DOHH2 (cell line): ENCODE results near the gene AZI2.

ENCODE experiments used
- H3F3A ChIP-seq: fragments of 200-600 bp; sonication (generic), shearing (Covaris generic); 2 replicates; pipeline ENCODE4 v1.6.0; 2016; ENCODE audit warnings: antibody characterized with exemption, mild to moderate bottlenecking; ENCODE audit not compliant: control insufficient read depth, insufficient read depth
- H3K27ac ChIP-seq: fragments of 200-600 bp; sonication (generic); 2 replicates; pipeline ENCODE4 v1.5.1; 2014; ENCODE audit warnings: low read depth, mild to moderate bottlenecking, low read length, moderate library complexity
- H3K27me3 ChIP-seq: fragments of 200-600 bp; sonication (generic); 2 replicates; pipeline ENCODE4 v1.6.1; 2014; ENCODE audit warnings: mild to moderate bottlenecking, low read length, mixed read lengths; ENCODE audit not compliant: control insufficient read depth
- H3K36me3 ChIP-seq: fragments of 200-600 bp; sonication (generic); 2 replicates; pipeline ENCODE4 v1.6.1; 2014; ENCODE audit warnings: mild to moderate bottlenecking, low read length, moderate library complexity, mixed read lengths; ENCODE audit not compliant: control insufficient read depth
- H3K4me1 ChIP-seq: fragments of 200-600 bp; sonication (generic); 2 replicates; pipeline ENCODE4 v1.6.1; 2014; ENCODE audit warnings: mild to moderate bottlenecking, low read length, mixed read lengths; ENCODE audit not compliant: control insufficient read depth
- H3K4me2 ChIP-seq: fragments of 200-600 bp; sonication (generic); 2 replicates; pipeline ENCODE4 v1.6.0; 2014; ENCODE audit warnings: mild to moderate bottlenecking, low read length, moderate library complexity
- H3K4me3 ChIP-seq: fragments of 200-600 bp; sonication (generic); 2 replicates; pipeline ENCODE4 v1.5.1; 2014; ENCODE audit warnings: mild to moderate bottlenecking, low read length, mixed read lengths
- H3K79me2 ChIP-seq: fragments of 200-600 bp; sonication (generic); 2 replicates; pipeline ENCODE4 v1.6.1; 2014; ENCODE audit warnings: mild to moderate bottlenecking, low read length, mixed read lengths; ENCODE audit not compliant: control insufficient read depth
- H3K9me2 ChIP-seq: fragments of 200-600 bp; sonication (generic); replicated peaks from 2 replicates; pipeline ENCODE4 v1.6.1; 2014; ENCODE audit warnings: mild to moderate bottlenecking, low read length, mixed read lengths; ENCODE audit not compliant: control insufficient read depth
- H3K9me3 ChIP-seq: fragments of 200-600 bp; sonication (generic); 2 replicates; pipeline ENCODE4 v1.6.1; 2014; ENCODE audit warnings: antibody characterized with exemption, low read length, mixed read lengths; ENCODE audit not compliant: control insufficient read depth, insufficient read depth
- H4K20me1 ChIP-seq: fragments of 200-600 bp; sonication (generic); 2 replicates; pipeline ENCODE4 v1.6.0; 2014; ENCODE audit warnings: low read depth, mild to moderate bottlenecking, antibody characterized with exemption, low read length, moderate library complexity; ENCODE audit not compliant: control insufficient read depth, insufficient read depth
- CTCF ChIP-seq: fragments of 200-600 bp; sonication (generic); IDR thresholded peaks from one replicate; pipeline ENCODE4 v1.5.1; 2014; ENCODE audit warnings: antibody characterized with exemption, mild to moderate bottlenecking, low read depth, low read length; ENCODE audit not compliant: poor library complexity, severe bottlenecking
- EZH2phosphoT487 ChIP-seq: fragments of 200-600 bp; sonication (generic); IDR thresholded peaks from 2 replicates; pipeline ENCODE4 v1.6.1; 2017; ENCODE audit warnings: borderline replicate concordance, mild to moderate bottlenecking, antibody characterized with exemption, low read length, moderate library complexity, mixed read lengths

Gene AZI2

DNA sequence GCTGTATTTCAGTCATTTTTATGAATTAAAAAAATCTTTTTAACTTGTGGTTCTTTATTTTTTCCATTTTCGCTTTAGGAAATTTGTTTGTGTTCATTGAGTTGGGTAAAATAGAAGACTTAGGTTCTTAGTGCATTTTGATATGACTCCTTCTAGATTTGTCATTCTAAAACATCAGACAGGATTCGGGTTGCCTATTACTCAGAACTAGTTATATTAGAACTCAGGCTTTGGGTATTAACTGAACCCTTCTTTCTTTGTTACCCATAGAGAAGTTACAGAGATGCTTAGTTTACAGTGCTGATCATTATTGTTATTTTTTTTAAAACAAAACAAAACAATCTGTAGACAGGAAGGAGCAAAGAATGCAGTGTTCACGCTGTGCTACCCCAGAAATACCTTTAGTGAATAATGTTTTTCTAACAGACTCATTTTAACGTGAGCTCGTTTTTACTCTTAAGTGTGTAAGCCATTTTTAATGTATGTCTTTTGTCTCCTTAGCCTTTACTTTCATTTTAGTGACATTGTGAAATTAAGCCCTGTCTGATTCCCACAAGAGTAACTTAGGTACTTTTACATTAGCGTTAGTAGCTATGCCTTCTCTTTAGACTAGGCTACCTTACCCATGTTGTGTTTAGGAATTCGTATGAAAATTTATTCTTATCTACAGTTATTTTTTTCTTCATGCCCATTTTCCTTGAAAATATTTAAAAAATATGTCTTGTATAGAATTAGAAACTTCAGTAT lies 53.8 kb downstream of the AZI2 start:
- Histone ChIP-seq H4K20me1 (no peaks in the 10 kb centered on the region), H3K4me3 (no peak overlapping the region), H3K36me3 (no peaks in the 10 kb centered on the region), H3K27ac (no peak overlapping the region), H3K79me2 (no peaks in the 10 kb centered on the region), H3K4me1 (no peaks in the 10 kb centered on the region), H3K9me2 (no peaks in the 10 kb centered on the region), H3F3A (no peaks in the 10 kb centered on the region), H3K9me3 (no peaks in the 10 kb centered on the region), H3K4me2 (no peak overlapping the region), H3K27me3 (no peaks in the 10 kb centered on the region)
- TF ChIP-seq EZH2phosphoT487 (no peak), CTCF (no peak)

DNA sequence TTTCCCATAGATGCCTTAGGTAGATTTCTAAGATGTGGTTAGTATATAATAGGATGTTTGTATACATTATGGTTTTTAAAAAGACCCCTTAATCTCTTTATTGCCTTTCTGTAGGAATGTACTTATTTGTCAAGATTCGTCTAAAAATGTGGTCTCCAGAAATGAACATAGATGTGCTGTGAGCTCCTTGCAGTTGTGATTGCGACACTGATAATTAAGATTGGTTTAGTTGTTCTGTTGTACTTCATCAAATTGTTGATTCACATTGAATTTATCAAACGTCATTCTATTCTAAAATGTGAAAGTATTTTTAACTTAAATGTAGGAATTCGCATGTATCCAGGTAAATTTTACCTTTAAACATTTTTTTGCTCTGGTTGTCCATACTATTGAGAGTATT lies 56.0 kb downstream of the AZI2 start:
- Histone ChIP-seq H3K4me1 (no peaks in the 10 kb centered on the region), H4K20me1 (no peaks in the 10 kb centered on the region), H3K4me3 (no peak overlapping the region), H3K36me3 (no peaks in the 10 kb centered on the region), H3F3A (no peaks in the 10 kb centered on the region), H3K79me2 (no peaks in the 10 kb centered on the region), H3K27ac (no peak overlapping the region), H3K9me3 (no peaks in the 10 kb centered on the region), H3K27me3 (no peaks in the 10 kb centered on the region), H3K4me2 (no peak overlapping the region), H3K9me2 (no peaks in the 10 kb centered on the region)
- no peak for TF ChIP-seq CTCF
- no peak for TF ChIP-seq EZH2phosphoT487

- TF ChIP-seq EZH2phosphoT487, result no peak
- no peak for TF ChIP-seq CTCF
- no peaks in the 10 kb centered on the region for H3K9me2 ChIP-seq
- H3K4me1 ChIP-seq, result no peaks in the 10 kb centered on the region; the same call in 1 of the 2 replicates
- H3F3A ChIP-seq, result no peaks in the 10 kb centered on the region
- H3K36me3 ChIP-seq, result peaks cover 4% of the 10 kb centered on the region; the same call in 1 of the 2 replicates
- H3K4me2 ChIP-seq, result no peak overlapping the region
- H3K27me3 ChIP-seq, result no peaks in the 10 kb centered on the region
- no peak overlapping the region for H3K27ac ChIP-seq
- H3K9me3 ChIP-seq, result no peaks in the 10 kb centered on the region
- H3K79me2 ChIP-seq, result no peaks in the 10 kb centered on the region
- no peak overlapping the region for H3K4me3 ChIP-seq
- no peaks in the 10 kb centered on the region for H4K20me1 ChIP-seq
Observed at GRCh38 chr3:28291577-28291976, 57.0 kb downstream of the AZI2 start.
